HG03159 (cell line): ENCODE results near the gene NFYA.

ENCODE experiments used
- ATAC-seq: cut with Tn5 transposase; IDR thresholded peaks from one replicate; pipeline ENCODE4 v1.9.1; 2021; ENCODE audit warnings: mild to moderate bottlenecking, moderate library complexity; ENCODE audit not compliant: unreplicated experiment

Gene NFYA

DNA sequence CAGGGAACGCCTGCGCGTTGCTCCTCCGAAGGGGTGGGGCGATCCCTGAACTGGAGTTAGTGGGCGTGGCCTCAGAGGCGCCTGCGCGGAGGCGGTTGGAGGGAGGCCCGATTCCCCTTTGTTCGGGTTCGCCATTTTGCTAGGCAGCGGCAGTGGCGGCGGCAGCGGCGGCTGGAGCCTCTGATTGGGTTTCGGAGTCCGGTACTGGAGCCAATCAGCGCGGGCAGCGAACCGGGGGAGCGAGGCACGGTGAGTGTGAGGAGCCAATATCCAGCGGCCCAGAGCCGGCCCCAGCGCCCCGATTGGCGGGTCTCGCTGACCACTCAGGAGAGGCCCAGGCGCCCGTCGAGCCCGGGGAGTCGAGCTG, at the start of gene NFYA:
Gene NFYA (plus strand): TSS at position 139 of the 367 bp plus-strand sequence. CDS start 6,116 bp downstream, outside the sequence.
- peak; percentile 58 for ATAC-seq

DNA sequence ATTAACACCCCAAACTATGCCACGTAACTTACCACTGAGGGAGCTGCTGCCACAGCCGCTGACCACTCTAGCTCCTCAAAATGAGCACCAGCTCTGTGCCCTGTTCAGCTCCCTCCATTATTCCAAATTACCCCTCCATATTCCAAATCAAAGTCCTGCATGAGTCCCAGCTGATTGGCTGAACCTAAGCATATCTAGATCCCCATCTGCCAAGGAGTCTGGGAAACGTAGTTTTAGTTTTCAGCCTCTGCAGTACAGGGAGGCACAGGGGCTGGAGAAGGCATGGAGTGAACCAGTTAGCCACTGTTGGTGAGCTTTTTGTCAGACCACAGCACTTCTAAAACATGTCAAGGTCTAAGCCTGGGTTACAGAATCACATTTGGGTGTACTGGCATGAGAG, 49.7 kb upstream of the NFYA start:
- no peak for ATAC-seq

DNA sequence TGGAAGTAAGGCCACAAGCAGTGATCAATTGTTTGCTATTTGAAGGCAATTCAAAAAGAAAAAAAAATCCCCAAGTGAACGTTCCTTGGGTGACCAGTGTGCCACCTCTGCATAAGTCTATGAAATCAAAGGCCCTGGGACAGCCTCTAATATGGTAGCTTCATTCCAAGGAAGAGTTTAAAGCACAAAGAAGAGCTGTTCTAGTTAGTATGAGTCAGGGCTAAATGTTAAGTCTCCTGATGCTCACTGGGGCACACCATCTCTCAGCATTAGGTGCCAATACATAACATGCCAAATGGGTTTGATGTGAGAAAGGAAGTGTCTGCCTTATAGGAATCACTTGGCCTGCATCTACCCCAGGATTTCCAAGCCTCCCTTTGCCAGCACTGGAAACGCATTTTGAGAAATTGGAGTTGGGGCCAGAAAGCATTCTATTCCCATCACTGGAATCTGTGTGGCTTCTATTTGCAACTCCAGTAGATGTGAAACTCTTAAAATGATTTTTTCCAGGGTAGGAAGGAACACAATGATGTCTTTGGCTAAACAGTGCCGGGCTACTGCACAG, 46.7 kb upstream of the NFYA start:
- ATAC-seq: no peak

DNA sequence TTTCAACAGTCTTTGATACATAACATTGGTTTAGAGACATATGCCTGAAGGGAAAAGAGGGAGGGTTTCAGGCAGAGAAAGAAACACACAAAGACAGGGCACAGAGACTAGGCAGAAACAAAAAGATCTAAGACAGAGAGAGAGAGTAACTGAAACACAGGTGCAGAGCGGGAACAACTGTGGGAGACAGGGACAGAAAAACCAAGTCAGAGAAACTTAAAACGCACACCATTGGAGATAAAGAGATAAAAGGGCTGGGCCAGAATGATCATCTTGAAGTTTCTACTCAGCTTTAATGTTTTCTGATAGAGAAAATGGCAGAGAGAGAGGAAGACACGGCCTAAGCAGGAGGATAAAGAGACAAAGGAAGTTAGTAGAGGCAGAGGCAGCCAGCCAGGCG, 45.5 kb upstream of the NFYA start:
- ATAC-seq: no peak

- ATAC-seq: peak; percentile 86
These were observed 44.8 kb upstream of the NFYA start for GRCh38 chr6:41027799-41028560.

GRCh38 chr6:41028561-41029412, 44.0 kb upstream of the NFYA start:
- peak; percentile 22 for ATAC-seq

GRCh38 chr6:41032830-41033229, 39.9 kb upstream of the NFYA start:
- ATAC-seq: no peak

DNA sequence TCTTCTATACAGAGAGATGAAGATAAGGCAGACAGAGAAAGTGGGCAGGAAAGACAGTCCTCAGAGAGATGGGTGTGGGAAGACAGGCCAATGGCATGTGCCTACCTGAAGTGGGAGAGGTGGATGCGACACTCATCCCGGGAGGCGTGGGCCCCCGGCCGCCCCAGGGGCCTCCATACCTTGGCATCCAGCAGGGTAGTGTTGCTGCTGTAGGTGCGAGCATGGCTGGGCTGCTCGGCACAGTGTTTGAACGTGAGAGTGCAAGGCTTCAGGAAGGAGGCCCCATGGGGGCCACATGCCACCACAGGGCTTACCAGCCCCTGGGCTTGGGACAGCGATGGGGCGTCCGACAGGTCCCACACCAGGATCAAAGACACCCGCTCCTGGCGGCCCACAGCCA, 39.0 kb upstream of the NFYA start:
- no peak for ATAC-seq

GRCh38 chr6:41036186-41036585, 36.6 kb upstream of the NFYA start:
- no peak for ATAC-seq

DNA sequence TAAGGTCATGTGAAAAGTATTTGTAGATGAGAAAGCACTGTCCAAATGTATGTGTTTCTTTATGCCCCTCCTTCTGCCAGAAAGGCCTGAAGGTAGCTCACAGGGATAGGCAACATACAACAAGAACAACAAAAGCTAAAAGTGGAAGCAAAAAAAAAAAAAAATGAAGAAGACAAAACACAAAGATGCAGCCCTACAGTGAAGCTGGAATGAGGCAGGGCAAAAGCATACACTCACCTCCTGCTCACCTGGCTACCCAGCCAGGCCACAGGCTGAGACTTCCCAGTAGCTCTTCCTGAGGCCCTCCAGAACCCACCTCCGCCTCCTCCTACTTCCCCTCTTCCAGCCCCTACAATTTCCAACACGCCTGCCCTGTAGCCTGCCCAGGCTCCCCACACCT, 36.2 kb upstream of the NFYA start:
- no peak for ATAC-seq

GRCh38 chr6:41037107-41037900, 35.5 kb upstream of the NFYA start:
- ATAC-seq: no peak

- ATAC-seq: no peak
These were observed 34.6 kb upstream of the NFYA start for GRCh38 chr6:41038205-41038604.

GRCh38 chr6:41039060-41039998, 33.4 kb upstream of the NFYA start, which contains the start of gene UNC5CL:
Gene UNC5CL, minus strand, starts transcription at chr6:41039221. Its CDS starts 4,147 bp downstream, at chr6:41035074.
- ATAC-seq: peak; percentile 54

DNA sequence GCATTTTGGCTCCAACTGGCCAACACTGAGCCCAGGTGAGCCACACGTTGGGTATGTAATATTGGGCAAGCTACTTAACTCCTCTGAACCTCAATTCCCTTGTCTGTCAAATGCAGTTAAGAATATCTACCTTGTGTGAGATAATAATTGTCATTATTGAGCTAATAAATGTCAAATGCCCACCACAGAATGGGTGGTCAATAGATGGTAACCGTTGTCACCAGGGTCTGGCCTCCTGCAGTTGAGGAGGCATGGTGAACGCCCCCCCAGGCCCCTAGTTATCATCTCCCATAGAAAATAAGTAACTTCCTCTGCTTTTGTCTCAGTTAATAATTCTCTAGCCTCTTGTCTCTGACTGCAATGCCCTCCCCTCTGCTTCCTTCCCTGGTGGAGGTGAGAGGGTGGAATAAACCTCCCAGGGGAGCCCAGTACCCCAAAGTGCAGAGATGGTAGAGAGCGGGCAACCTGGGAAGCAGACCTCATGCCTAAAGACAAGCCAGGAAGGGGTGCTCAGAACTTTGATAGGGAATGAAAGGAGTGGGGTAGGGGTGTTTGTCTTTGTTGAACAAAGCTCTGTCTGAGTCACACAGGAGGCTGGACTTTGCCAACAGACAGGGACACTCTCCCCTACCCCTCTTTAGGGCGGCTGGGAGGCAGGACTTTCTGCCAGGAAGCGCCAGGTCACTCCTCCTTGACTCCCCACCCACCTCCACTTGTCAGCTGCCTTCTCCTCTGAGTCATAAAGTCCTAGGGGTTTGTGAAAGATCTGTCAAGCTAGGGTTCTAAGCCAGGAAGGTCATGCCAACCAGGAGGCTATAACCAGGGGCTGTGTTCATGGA, 32.5 kb upstream of the NFYA start:
- no peak for ATAC-seq

DNA sequence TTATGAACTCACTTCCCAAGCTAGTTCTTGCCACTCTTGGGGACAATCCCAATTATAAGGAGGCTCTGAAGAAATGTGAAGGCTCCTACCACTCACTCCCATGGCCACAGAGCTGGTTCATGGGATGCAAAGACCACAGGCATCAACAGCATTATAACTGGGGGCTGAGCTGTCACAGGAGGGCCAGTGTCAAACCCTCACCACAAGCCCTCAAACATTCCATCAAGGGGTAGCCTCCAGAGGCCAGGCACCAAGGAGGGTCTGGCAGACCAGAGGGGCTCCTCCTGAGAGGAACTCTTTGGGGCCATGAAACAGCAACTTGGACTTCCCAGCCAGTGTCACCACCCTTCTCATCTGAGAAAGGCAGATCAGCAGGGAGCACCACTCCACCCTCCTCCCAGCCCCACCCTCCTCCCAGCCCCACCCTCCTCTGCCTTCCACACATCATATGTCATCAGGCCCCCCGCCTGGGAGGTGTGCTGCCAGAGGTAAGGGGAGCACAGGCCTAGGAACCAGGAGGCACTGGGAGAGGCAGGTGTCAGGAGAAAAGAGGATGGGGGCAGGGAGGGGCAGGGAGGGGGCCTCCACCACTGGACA, 31.7 kb upstream of the NFYA start:
- no peak for ATAC-seq

GRCh38 chr6:41042226-41043055, 30.3 kb upstream of the NFYA start, which contains the start of gene TSPO2:
Gene TSPO2, plus strand, starts transcription at chr6:41042467. Its CDS starts 519 bp downstream, at chr6:41042986.
- ATAC-seq: no peak

DNA sequence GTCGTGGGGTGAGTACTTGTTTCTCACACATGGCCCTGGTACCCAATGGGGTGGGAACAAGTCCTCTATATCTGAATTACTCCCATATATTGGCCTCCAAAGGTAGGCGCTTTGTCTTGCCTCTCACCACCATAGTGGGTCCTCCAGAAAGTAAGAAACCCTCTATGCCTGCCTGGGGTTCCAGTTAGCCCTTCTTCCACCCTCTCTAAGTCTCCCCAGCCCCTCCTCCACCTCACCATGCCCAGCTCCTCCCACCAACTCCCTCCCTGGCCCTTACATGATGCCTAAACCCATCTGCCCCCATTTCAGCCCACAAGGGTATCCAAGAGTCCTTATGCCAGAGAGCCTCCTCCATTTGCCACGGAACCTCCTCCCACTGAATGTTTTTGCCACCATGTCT, 29.6 kb upstream of the NFYA start:
- no peak for ATAC-seq

- ATAC-seq: no peak
These were observed 27.1 kb upstream of the NFYA start for GRCh38 chr6:41045664-41046063.
